HG03103 (cell line): ENCODE measurements around the gene NNT.

Experiments
- ATAC-seq: cut with Tn5 transposase; IDR thresholded peaks from one replicate; pipeline ENCODE4 v1.9.1; 2021; ENCODE audit warnings: low read depth; ENCODE audit not compliant: unreplicated experiment

The NNT gene

GRCh38 chr5:43622074-43622473 is 19.1 kb downstream of the NNT start:
- ATAC-seq = no peak

GRCh38 chr5:43623048-43623680 is 20.2 kb downstream of the NNT start:
- no peak for ATAC-seq

- ATAC-seq = no peak
Observed at GRCh38 chr5:43627028-43627427, 24.0 kb downstream of the NNT start.

- ATAC-seq = peak; percentile 95
Observed at GRCh38 chr5:43631182-43631910, 28.4 kb downstream of the NNT start.

- no peak for ATAC-seq
Observed at GRCh38 chr5:43634621-43635020, 31.6 kb downstream of the NNT start.

- ATAC-seq = no peak
Observed at GRCh38 chr5:43635374-43635773, 32.4 kb downstream of the NNT start.

GRCh38 chr5:43636076-43636475 is 33.1 kb downstream of the NNT start:
- no peak for ATAC-seq

- ATAC-seq = no peak
Observed at GRCh38 chr5:43637416-43637815, 34.4 kb downstream of the NNT start.

- ATAC-seq = no peak
Observed at GRCh38 chr5:43638107-43638506, 35.1 kb downstream of the NNT start.

GRCh38 chr5:43638546-43638945 is 35.6 kb downstream of the NNT start:
- no peak for ATAC-seq

GRCh38 chr5:43639566-43639965 is 36.6 kb downstream of the NNT start:
- no peak for ATAC-seq

- ATAC-seq = no peak
Observed at GRCh38 chr5:43642428-43642827, 39.4 kb downstream of the NNT start.

GRCh38 chr5:43643327-43643726 is 40.3 kb downstream of the NNT start:
- ATAC-seq = no peak

GRCh38 chr5:43643750-43644149 is 40.8 kb downstream of the NNT start:
- ATAC-seq = no peak

GRCh38 chr5:43646992-43647391 is 44.0 kb downstream of the NNT start:
- ATAC-seq = no peak

- no peak for ATAC-seq
Observed at GRCh38 chr5:43647789-43648188, 44.8 kb downstream of the NNT start.

- no peak for ATAC-seq
Observed at GRCh38 chr5:43648499-43649124, 45.6 kb downstream of the NNT start.

- no peak for ATAC-seq
Observed at GRCh38 chr5:43649256-43649655, 46.3 kb downstream of the NNT start.

- no peak for ATAC-seq
Observed at GRCh38 chr5:43652537-43653302, 49.7 kb downstream of the NNT start.

GRCh38 chr5:43658509-43658908 is 55.5 kb downstream of the NNT start:
- no peak for ATAC-seq

GRCh38 chr5:43659075-43659474 is 56.1 kb downstream of the NNT start:
- ATAC-seq = no peak
